SK-N-SH (cell line): ENCODE measurements around the gene C2orf15. TPM values are rescaled to one million over a fixed set of nuclear protein-coding genes. Genes with fewer than 3 reads are reported as not detected.
A peak's percentile ranks its signal among the peaks of the same experiment; 100 is the strongest.

ENCODE experiments used
- CTCF ChIA-PET: fragments of 300-600, 350-600 bp; formaldehyde crosslinking; extraction: SDS; loops from one replicate; lab custom pipeline; 2021; lab: Yijun Ruan, JAX
- POLR2A ChIA-PET: fragments of 350-600 bp; sonication (Branson Sonifier 250); formaldehyde crosslinking; extraction: SDS; loops from one replicate; lab custom pipeline; 2020; ENCODE audit warnings: antibody characterized with exemption, inconsistent platforms; lab: Yijun Ruan, JAX
- DNase-seq: peaks from one replicate; pipeline ENCODE4 v3.0.0; 2012
- H2AFZ ChIP-seq: fragments of 200-600 bp; sonication (generic); 2 replicates; pipeline ENCODE4 v1.8.1; 2016; ENCODE audit warnings: antibody characterized with exemption, mild to moderate bottlenecking, low read depth
- H3F3A ChIP-seq: fragments of 200-600 bp; sonication (generic); replicated peaks from 2 replicates; pipeline ENCODE3; 2016; ENCODE audit warnings: antibody characterized with exemption, mild to moderate bottlenecking; ENCODE audit not compliant: insufficient read depth
- H3K27ac ChIP-seq, 2 experiments: fragments of 200-500 bp in 1 of 2; fragments of 200-600 bp in 1 of 2; sonication (Bioruptor generic) in 1 of 2; sonication (generic), shearing (Covaris generic) in 1 of 2; 2 replicates each; pipeline versions ENCODE4 v1.5.1 to v1.6.1; 2014 to 2016; ENCODE audit warnings: low read depth in 2 of 2, inconsistent platforms in 1 of 2, low read length in 1 of 2, mild to moderate bottlenecking in 1 of 2, mixed read lengths in 1 of 2
- H3K27me3 ChIP-seq: fragments of 200-600 bp; sonication (generic), shearing (Covaris generic); 2 replicates; pipeline ENCODE4 v1.6.1; 2016; ENCODE audit warnings: mixed run types; ENCODE audit not compliant: insufficient read depth
- H3K36me3 ChIP-seq, 2 experiments: fragments of 200-500 bp in 1 of 2; fragments of 200-600 bp in 1 of 2; sonication (Bioruptor generic) in 1 of 2; sonication (generic) in 1 of 2; replicated peaks in 1 of 2; 2 replicates each; pipeline versions ENCODE3 to v1.5.1; 2014 to 2016; ENCODE audit warnings: low read length in 1 of 2, mild to moderate bottlenecking in 1 of 2; ENCODE audit not compliant: insufficient read depth in 2 of 2, control insufficient read depth in 1 of 2
- H3K4me1 ChIP-seq, 2 experiments: fragments of 200-500 bp in 1 of 2; fragments of 200-600 bp in 1 of 2; sonication (Bioruptor generic) in 1 of 2; sonication (generic), shearing (Covaris generic) in 1 of 2; 2 replicates each; pipeline versions ENCODE4 v1.5.1 to v1.6.1; 2014 to 2016; ENCODE audit warnings: low read depth in 1 of 2, low read length in 1 of 2, mixed run types in 1 of 2; ENCODE audit not compliant: insufficient read depth in 2 of 2, control insufficient read depth in 1 of 2
- H3K4me2 ChIP-seq: fragments of 200-600 bp; sonication (generic), shearing (Covaris generic); 2 replicates; pipeline ENCODE4 v1.6.1; 2017; ENCODE audit warnings: mixed run types
- H3K4me3 ChIP-seq, 2 experiments: fragments of 200-500 bp in 1 of 2; fragments of 200-600 bp in 1 of 2; sonication (Bioruptor generic) in 1 of 2; sonication (generic), shearing (Covaris generic) in 1 of 2; 2 replicates each; pipeline versions ENCODE4 v1.5.1 to v1.8.1; 2014 to 2016; ENCODE audit warnings: low read depth in 2 of 2, inconsistent platforms in 1 of 2, low read length in 1 of 2, mild to moderate bottlenecking in 1 of 2, mixed read lengths in 1 of 2, moderate library complexity in 1 of 2
- H3K79me2 ChIP-seq: fragments of 200-600 bp; sonication (generic); 2 replicates; pipeline ENCODE4 v1.8.1; 2017; ENCODE audit warnings: mild to moderate bottlenecking; ENCODE audit not compliant: insufficient read depth
- H3K9ac ChIP-seq: fragments of 200-600 bp; sonication (generic); 2 replicates; pipeline ENCODE4 v1.6.1; 2017; ENCODE audit warnings: mixed run types
- H3K9me2 ChIP-seq: fragments of 200-600 bp; sonication (generic); 2 replicates; pipeline ENCODE4 v1.6.1; 2017; ENCODE audit warnings: mixed run types
- H3K9me3 ChIP-seq: fragments of 200-600 bp; sonication (generic); 2 replicates; pipeline ENCODE4 v1.6.1; 2017; ENCODE audit warnings: mixed run types, mild to moderate bottlenecking, moderate library complexity
- H4K20me1 ChIP-seq: fragments of 200-600 bp; sonication (generic); 2 replicates; pipeline ENCODE4 v1.6.1; 2017; ENCODE audit warnings: mild to moderate bottlenecking, mixed run types; ENCODE audit not compliant: insufficient read depth
- CHD2 ChIP-seq: fragments of 150-350 bp; IDR thresholded peaks from 2 replicates; pipeline ENCODE4 v1.6.1; 2018; ENCODE audit warnings: low read length; ENCODE audit not compliant: partially characterized antibody
- ELF1 ChIP-seq: IDR thresholded peaks from 2 replicates; pipeline ENCODE4 v1.4.0; 2012
- EP300 ChIP-seq, 2 experiments: IDR thresholded peaks; 2 replicates each; pipeline versions ENCODE4 v1.4.0 to v1.6.1; 2012; ENCODE audit warnings: borderline replicate concordance in 1 of 2, low read depth in 1 of 2, low read length in 1 of 2
- FOSL2 ChIP-seq: IDR thresholded peaks from 2 replicates; pipeline ENCODE4 v1.4.0; 2012; ENCODE audit warnings: low read depth, mild to moderate bottlenecking, moderate library complexity, borderline replicate concordance
- FOXM1 ChIP-seq: IDR thresholded peaks from 2 replicates; pipeline ENCODE4 v1.4.0; 2012; ENCODE audit warnings: low read depth, mild to moderate bottlenecking
- GABPA ChIP-seq: IDR thresholded peaks from 2 replicates; pipeline ENCODE4 v1.4.0; 2012; ENCODE audit warnings: low read depth, mild to moderate bottlenecking
- MXI1 ChIP-seq: IDR thresholded peaks from 2 replicates; pipeline ENCODE4 v1.6.1; 2012; ENCODE audit warnings: mild to moderate bottlenecking, low read depth, low read length, improper control_type of control experiment
- NFIC ChIP-seq: IDR thresholded peaks from 2 replicates; pipeline ENCODE4 v1.4.0; 2012; ENCODE audit warnings: borderline replicate concordance
- POLR2AphosphoS5 ChIP-seq: IDR thresholded peaks from 2 replicates; pipeline ENCODE4 v1.6.1; 2012; ENCODE audit warnings: low read depth, low read length
- RCOR1 ChIP-seq: fragments of 150-350 bp; IDR thresholded peaks from 2 replicates; pipeline ENCODE4 v1.6.1; 2017; ENCODE audit warnings: antibody characterized with exemption, low read length
- RFX5 ChIP-seq: IDR thresholded peaks from 2 replicates; pipeline ENCODE4 v1.6.1; 2012; ENCODE audit warnings: mild to moderate bottlenecking, improper control_type of control experiment, low read length
- SMC3 ChIP-seq: IDR thresholded peaks from 2 replicates; pipeline ENCODE4 v1.6.1; 2012; ENCODE audit warnings: low read depth, low read length, improper control_type of control experiment
- TAF1 ChIP-seq: IDR thresholded peaks from 2 replicates; pipeline ENCODE4 v1.6.1; 2012; ENCODE audit warnings: low read depth, mild to moderate bottlenecking, low read length, moderate library complexity, borderline replicate concordance
- TCF12 ChIP-seq: IDR thresholded peaks from 2 replicates; pipeline ENCODE4 v1.4.0; 2012
- TEAD4 ChIP-seq: IDR thresholded peaks from 2 replicates; pipeline ENCODE4 v1.4.0; 2012; ENCODE audit warnings: mild to moderate bottlenecking, borderline replicate concordance; ENCODE audit not compliant: insufficient read depth
- YY1 ChIP-seq: IDR thresholded peaks from 2 replicates; pipeline ENCODE4 v1.4.0; 2012; ENCODE audit warnings: low read depth, mild to moderate bottlenecking
- WGBS: methylation state at CpG from one replicate; pipeline ENCODE4 v1.1.6; 2017; ENCODE audit warnings: low lambda C conversion rate; 5-methylcytosine and 5-hydroxymethylcytosine counted together
- polyA plus RNA-seq, 3 experiments: library from polyadenylated mRNA; depleted of rRNA; stranded (reverse); fragments of >200 nt; gene quantifications; 2 replicates each; pipeline ENCODE4 v1.2.3, GENCODE V29; 2012
- TF ChIP-seq, protein P1 (sequence below): IDR thresholded peaks from 2 replicates; pipeline ENCODE4 v1.4.0; 2012; ENCODE audit warnings: low read depth, borderline replicate concordance
- TF ChIP-seq, protein P2 (sequence below): IDR thresholded peaks from 2 replicates; pipeline ENCODE4 v1.4.0; 2012; ENCODE audit warnings: low read depth, borderline replicate concordance
- TF ChIP-seq, protein P3 (sequence below): IDR thresholded peaks from 2 replicates; pipeline ENCODE4; 2012
- TF ChIP-seq, protein P4 (sequence below): IDR thresholded peaks from 2 replicates; pipeline ENCODE4 v1.4.0; 2012; ENCODE audit warnings: low read depth
- TF ChIP-seq, protein P5 (sequence below): fragments of 150-350 bp; IDR thresholded peaks from 2 replicates; pipeline ENCODE4 v1.6.1; 2016; ENCODE audit warnings: mild to moderate bottlenecking, low read depth, low read length
- TF ChIP-seq, protein P6 (sequence below): fragments of 150-350 bp; IDR thresholded peaks from 2 replicates; pipeline ENCODE4 v1.6.1; 2017; ENCODE audit warnings: antibody characterized with exemption, low read length, low read depth, borderline replicate concordance

Gene C2orf15
- polyA plus RNA-seq, 1 of the 3 experiments (the other 2 are of a cell fraction): 0.25 TPM

DNA sequence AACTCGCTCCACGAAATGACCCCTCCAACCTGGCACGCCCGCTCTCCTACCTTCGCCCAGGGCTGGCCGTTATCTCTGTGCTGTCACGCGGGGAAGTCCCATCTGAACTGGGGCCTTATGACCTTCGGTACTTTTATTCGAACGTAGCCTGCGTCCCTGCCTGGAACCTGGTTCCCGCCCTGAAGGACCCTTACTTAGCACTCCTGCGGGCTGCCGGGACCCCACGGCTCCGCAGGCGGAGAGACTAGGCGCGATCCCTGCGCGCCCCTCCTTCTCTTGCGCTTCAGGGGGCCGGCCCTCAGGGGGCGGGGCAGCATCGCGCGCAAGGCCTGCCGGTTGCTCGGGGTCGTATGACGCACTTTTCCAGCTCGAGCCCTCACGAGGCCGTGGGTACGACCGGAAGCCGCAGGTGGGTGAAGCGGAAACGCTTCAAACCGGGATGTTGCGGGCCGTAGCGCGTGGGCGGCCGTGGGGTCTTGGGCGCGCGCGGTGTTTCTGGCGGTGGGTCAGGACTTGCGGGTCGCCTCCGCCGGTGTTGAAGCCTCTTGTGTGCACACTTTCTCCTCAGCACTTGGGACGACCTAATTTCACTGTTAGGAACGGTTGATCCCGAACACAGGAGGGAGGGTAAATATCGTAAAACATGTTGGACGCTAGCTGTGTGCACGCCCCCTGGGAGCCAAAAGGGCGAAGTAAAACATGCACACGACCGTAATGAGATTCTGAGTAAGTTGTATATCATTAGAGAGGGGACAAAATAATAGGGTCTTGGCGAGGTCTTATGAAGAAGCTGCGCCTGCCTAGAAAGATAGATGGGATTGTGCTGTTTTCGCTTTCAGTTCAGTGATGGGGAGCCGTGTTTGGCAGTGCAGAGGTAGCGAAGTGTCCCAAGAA lies 13.4 kb downstream of the C2orf15 start, which contains the start of the genes LIPT1 and TSGA10 (continued):
- TF ChIP-seq, protein P1, sequence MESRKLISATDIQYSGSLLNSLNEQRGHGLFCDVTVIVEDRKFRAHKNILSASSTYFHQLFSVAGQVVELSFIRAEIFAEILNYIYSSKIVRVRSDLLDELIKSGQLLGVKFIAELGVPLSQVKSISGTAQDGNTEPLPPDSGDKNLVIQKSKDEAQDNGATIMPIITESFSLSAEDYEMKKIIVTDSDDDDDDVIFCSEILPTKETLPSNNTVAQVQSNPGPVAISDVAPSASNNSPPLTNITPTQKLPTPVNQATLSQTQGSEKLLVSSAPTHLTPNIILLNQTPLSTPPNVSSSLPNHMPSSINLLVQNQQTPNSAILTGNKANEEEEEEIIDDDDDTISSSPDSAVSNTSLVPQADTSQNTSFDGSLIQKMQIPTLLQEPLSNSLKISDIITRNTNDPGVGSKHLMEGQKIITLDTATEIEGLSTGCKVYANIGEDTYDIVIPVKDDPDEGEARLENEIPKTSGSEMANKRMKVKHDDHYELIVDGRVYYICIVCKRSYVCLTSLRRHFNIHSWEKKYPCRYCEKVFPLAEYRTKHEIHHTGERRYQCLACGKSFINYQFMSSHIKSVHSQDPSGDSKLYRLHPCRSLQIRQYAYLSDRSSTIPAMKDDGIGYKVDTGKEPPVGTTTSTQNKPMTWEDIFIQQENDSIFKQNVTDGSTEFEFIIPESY: peak; percentile 66
- TF ChIP-seq TCF12 (peak; percentile 32; the same call in 1 of the 2 replicates), FOSL2 (no peak; the same call in 1 of the 2 replicates), TEAD4 (no peak), SMC3 (no peak)
- TF ChIP-seq, protein P2, sequence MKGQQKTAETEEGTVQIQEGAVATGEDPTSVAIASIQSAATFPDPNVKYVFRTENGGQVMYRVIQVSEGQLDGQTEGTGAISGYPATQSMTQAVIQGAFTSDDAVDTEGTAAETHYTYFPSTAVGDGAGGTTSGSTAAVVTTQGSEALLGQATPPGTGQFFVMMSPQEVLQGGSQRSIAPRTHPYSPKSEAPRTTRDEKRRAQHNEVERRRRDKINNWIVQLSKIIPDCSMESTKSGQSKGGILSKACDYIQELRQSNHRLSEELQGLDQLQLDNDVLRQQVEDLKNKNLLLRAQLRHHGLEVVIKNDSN: peak; percentile 48; the same call in 1 of the 2 replicates

DNA sequence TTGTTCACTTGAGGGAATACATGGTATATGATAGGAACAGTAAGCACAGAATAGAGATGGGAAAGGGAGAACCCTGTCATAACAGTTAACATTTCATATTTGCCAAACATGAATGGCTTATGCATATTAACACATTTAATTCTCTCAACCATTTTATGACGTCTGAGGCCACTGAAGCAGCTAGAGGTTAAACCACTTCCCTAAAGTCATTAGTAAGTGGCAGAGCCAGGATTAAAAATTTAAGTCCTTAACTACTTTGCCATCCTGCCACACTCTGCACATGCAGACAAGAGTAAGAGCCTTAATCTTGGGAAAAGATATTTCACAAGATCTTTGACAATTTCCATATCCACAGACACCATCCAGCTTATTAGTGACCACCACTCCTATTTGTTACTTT lies 15.4 kb downstream of the C2orf15 start:
- H3F3A ChIP-seq: no peaks in the 10 kb centered on the region
- H3K27me3 ChIP-seq: no peaks in the 10 kb centered on the region
- no peak overlapping the region for H3K4me2 ChIP-seq
- H2AFZ ChIP-seq: no peak overlapping the region
- no peak overlapping the region for H3K4me3 ChIP-seq
- no peaks in the 10 kb centered on the region for H3K9me3 ChIP-seq
- H4K20me1 ChIP-seq: no peaks in the 10 kb centered on the region
- WGBS: 100% methylated on average over 1 of the region's 1 CpG
- ChIA-PET CTCF (interaction anchor here (0.7 to 1.7 kb wide), 2 partner anchors 23 to 180 kb away, joined by 3 read pairs; partner anchors contain the start of gene EIF5B), POLR2A (no interaction called here)
- peaks cover 6 to 21% of the 10 kb centered on the region in 2 experiments for H3K36me3 ChIP-seq
- H3K9me2 ChIP-seq: no peaks in the 10 kb centered on the region
- no peak for DNase-seq
- peaks cover 0 to 8% of the 10 kb centered on the region in 2 experiments; a peak in 2 of 4 replicates for H3K4me1 ChIP-seq
- no peak overlapping the region for H3K27ac ChIP-seq
- H3K9ac ChIP-seq: no peak overlapping the region
- no peaks in the 10 kb centered on the region for H3K79me2 ChIP-seq
- TF ChIP-seq YY1 (no peak), CHD2 (no peak), SMC3 (no peak), FOXM1 (no peak), RFX5 (no peak), FOSL2 (no peak), MXI1 (no peak), ELF1 (no peak), NFIC (no peak), POLR2AphosphoS5 (no peak), TAF1 (no peak), RCOR1 (no peak), GABPA (no peak), EP300 (IDR thresholded peaks at IDR 0.05; ENCODE audit: borderline replicate concordance in 1 of 2, low read depth in 1 of 2, low read length in 1 of 2) (no peak)
- TF ChIP-seq, protein P3, sequence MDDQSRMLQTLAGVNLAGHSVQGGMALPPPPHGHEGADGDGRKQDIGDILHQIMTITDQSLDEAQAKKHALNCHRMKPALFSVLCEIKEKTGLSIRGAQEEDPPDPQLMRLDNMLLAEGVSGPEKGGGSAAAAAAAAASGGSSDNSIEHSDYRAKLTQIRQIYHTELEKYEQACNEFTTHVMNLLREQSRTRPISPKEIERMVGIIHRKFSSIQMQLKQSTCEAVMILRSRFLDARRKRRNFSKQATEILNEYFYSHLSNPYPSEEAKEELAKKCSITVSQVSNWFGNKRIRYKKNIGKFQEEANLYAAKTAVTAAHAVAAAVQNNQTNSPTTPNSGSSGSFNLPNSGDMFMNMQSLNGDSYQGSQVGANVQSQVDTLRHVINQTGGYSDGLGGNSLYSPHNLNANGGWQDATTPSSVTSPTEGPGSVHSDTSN: no peak
- TF ChIP-seq, protein P4, sequence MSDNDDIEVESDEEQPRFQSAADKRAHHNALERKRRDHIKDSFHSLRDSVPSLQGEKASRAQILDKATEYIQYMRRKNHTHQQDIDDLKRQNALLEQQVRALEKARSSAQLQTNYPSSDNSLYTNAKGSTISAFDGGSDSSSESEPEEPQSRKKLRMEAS: no peak
- TF ChIP-seq, protein P5, sequence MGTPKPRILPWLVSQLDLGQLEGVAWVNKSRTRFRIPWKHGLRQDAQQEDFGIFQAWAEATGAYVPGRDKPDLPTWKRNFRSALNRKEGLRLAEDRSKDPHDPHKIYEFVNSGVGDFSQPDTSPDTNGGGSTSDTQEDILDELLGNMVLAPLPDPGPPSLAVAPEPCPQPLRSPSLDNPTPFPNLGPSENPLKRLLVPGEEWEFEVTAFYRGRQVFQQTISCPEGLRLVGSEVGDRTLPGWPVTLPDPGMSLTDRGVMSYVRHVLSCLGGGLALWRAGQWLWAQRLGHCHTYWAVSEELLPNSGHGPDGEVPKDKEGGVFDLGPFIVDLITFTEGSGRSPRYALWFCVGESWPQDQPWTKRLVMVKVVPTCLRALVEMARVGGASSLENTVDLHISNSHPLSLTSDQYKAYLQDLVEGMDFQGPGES: no peak
- TF ChIP-seq, protein P6, sequence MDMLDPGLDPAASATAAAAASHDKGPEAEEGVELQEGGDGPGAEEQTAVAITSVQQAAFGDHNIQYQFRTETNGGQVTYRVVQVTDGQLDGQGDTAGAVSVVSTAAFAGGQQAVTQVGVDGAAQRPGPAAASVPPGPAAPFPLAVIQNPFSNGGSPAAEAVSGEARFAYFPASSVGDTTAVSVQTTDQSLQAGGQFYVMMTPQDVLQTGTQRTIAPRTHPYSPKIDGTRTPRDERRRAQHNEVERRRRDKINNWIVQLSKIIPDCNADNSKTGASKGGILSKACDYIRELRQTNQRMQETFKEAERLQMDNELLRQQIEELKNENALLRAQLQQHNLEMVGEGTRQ: no peak
